ENCODE measurements around the gene MAP3K7.

The MAP3K7 gene

DNA sequence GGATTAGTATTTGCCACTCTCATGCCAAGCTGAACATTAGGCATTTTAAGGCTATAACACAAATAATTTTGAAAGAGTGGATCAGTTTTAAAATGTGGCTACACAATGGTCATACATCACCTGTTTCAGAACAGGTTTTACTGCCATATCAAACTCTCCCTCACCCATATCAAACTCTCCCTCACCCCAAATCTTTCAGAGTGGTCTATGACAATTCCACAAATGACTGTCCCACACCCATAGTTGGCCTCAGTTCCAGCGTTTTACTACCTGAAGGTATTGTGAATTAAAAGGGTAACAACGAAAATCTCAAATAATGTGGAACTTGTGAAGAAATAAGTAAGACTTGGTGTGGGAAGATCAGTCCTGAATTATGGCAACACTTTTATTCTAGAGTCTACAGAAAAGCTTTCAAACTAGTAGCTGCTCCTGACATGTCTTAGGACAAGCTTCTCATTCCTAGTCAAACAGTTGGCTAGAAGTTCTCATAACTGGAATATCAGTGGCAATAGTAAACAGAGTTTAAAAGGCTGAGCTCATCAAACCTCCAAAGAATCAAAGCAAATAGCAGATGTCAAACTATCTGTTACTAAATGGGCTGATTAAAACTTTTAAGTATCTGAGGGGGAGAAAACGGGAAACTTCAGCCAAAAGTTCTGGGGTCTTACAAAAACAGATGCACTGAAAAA lies 52.4 kb downstream of the MAP3K7 start:
- no peak for DNase-seq (ENCODE audit: low spot score)
- no peak overlapping the region for H3K27ac ChIP-seq (ENCODE audit: poor library complexity, severe bottlenecking)
- H3K36me3 ChIP-seq (ENCODE audit: low read depth): peaks cover 59% of the 10 kb centered on the region
- H3K4me1 ChIP-seq (ENCODE audit: insufficient read depth, poor library complexity, severe bottlenecking): no peaks in the 10 kb centered on the region
- no peak overlapping the region for H3K4me3 ChIP-seq (ENCODE audit: severe bottlenecking)
- H3K27me3 ChIP-seq (ENCODE audit: insufficient read depth, poor library complexity, severe bottlenecking): no peaks in the 10 kb centered on the region
- no peak for ATAC-seq (ENCODE audit: low read depth)
- TF ChIP-seq CTCF (IDR thresholded peaks at IDR 0.05; ENCODE audit: poor library complexity, severe bottlenecking): no peak
- no peaks in the 10 kb centered on the region for H3K9me3 ChIP-seq (ENCODE audit: severe bottlenecking)

DNA sequence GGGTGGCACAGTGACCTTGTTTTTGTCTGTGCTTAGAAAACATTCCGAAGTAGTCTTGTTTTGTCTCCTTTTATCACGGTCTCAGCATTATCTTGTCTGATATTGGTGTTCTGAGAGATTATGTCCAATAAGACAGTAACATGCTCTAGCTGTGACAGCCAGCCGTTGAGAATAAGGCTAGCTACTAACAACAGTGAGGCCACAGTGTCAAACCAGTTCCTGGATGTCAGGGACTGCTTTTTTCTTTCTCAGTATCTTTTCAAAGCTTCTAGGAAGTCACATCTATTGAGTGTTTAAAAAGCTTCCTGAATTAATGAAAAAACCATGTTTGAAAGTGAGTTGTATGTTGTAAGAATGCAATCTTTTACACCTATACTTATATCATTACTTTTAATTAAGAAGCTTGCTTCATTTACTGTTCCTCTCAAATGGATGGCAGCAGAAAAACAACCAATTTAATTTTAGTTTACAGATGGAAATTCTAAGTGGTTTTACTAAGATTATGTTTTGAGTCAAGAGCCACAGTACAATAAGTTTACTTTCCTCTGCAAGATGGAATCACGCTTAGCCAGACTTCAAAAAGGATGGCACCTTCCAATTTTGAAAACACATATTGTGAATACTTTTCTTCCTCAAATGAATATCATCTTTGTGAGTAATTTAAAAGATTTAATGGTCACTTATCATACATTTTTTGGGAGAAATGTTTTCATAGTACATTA lies 53.1 kb downstream of the MAP3K7 start:
- TF ChIP-seq CTCF (IDR thresholded peaks at IDR 0.05; ENCODE audit: poor library complexity, severe bottlenecking): no peak
- ATAC-seq (ENCODE audit: low read depth) (no peak), DNase-seq (ENCODE audit: low spot score) (no peak)
- H3K4me3 ChIP-seq (ENCODE audit: severe bottlenecking): no peak overlapping the region
- H3K27ac ChIP-seq (ENCODE audit: poor library complexity, severe bottlenecking): no peak overlapping the region
- H3K36me3 ChIP-seq (ENCODE audit: low read depth): peaks cover 54% of the 10 kb centered on the region
- no peaks in the 10 kb centered on the region for H3K9me3 ChIP-seq (ENCODE audit: severe bottlenecking)
- no peaks in the 10 kb centered on the region for H3K4me1 ChIP-seq (ENCODE audit: insufficient read depth, poor library complexity, severe bottlenecking)
- no peaks in the 10 kb centered on the region for H3K27me3 ChIP-seq (ENCODE audit: insufficient read depth, poor library complexity, severe bottlenecking)

DNA sequence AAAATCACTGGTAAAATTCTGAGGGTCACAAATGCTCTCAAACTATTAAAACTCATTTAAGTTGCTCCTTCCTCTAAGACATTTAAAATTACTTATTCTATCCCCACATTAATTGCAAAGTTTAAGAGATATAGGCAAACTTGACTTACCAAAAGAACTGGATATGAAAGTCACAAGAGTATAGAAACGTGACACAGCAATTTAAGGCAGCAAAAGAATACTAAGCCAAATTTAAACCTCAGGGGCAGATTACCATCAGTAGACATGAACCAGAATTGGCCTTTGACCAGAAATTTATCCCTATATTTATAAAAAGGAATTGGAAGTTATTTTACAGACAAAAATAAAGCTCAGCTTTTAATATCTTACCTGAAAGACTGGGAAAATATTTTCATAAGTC lies 56.0 kb downstream of the MAP3K7 start:
- DNase-seq (ENCODE audit: low spot score): no peak
- H3K9me3 ChIP-seq (ENCODE audit: severe bottlenecking): no peaks in the 10 kb centered on the region
- TF ChIP-seq CTCF (IDR thresholded peaks at IDR 0.05; ENCODE audit: poor library complexity, severe bottlenecking): no peak
- no peak overlapping the region for H3K27ac ChIP-seq (ENCODE audit: poor library complexity, severe bottlenecking)
- ATAC-seq (ENCODE audit: low read depth): no peak
- H3K4me1 ChIP-seq (ENCODE audit: insufficient read depth, poor library complexity, severe bottlenecking): no peaks in the 10 kb centered on the region
- H3K36me3 ChIP-seq (ENCODE audit: low read depth): peaks cover 47% of the 10 kb centered on the region
- H3K27me3 ChIP-seq (ENCODE audit: insufficient read depth, poor library complexity, severe bottlenecking): no peaks in the 10 kb centered on the region
- H3K4me3 ChIP-seq (ENCODE audit: severe bottlenecking): no peak overlapping the region

- Histone ChIP-seq H3K9me3 (ENCODE audit: severe bottlenecking) (no peaks in the 10 kb centered on the region), H3K27ac (ENCODE audit: poor library complexity, severe bottlenecking) (no peak overlapping the region), H3K36me3 (ENCODE audit: low read depth) (peaks cover 56% of the 10 kb centered on the region), H3K4me1 (ENCODE audit: insufficient read depth, poor library complexity, severe bottlenecking) (no peaks in the 10 kb centered on the region), H3K27me3 (ENCODE audit: insufficient read depth, poor library complexity, severe bottlenecking) (no peaks in the 10 kb centered on the region), H3K4me3 (ENCODE audit: severe bottlenecking) (no peak overlapping the region)
- TF ChIP-seq CTCF (IDR thresholded peaks at IDR 0.05; ENCODE audit: poor library complexity, severe bottlenecking): no peak
- ATAC-seq (ENCODE audit: low read depth) (no peak), DNase-seq (ENCODE audit: low spot score) (no peak)
Measured at GRCh38 chr6:90525421-90525820, 61.5 kb downstream of the MAP3K7 start.

DNA sequence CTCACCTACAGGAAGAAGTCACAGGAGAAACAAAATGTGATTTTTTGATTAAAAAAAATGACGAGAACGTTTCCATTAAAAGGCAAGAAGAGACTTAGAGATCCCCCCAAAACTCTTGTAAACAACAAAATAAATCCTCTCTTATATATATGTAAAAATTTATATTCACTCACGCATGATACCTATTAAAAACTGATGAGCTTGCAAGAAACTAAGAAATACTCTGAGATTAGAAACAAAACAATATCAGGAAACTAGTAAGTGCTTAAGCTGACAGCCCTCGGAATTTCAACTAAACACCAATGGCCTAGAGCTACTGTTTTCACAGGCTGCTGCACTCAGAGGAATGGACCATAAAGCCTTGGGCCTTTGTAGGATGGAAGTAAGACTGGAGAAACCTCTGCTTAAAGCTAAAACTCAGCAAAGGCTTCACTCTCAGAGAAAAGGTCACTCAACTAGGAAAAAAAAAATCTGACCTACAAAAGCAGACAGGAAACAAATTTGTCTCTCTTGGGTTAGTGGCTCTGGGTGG lies 63.0 kb downstream of the MAP3K7 start:
- Histone ChIP-seq H3K4me1 (ENCODE audit: insufficient read depth, poor library complexity, severe bottlenecking) (no peaks in the 10 kb centered on the region), H3K9me3 (ENCODE audit: severe bottlenecking) (no peaks in the 10 kb centered on the region), H3K36me3 (ENCODE audit: low read depth) (peaks cover 59% of the 10 kb centered on the region), H3K4me3 (ENCODE audit: severe bottlenecking) (no peak overlapping the region), H3K27ac (ENCODE audit: poor library complexity, severe bottlenecking) (no peak overlapping the region), H3K27me3 (ENCODE audit: insufficient read depth, poor library complexity, severe bottlenecking) (no peaks in the 10 kb centered on the region)
- ATAC-seq (ENCODE audit: low read depth) (no peak), DNase-seq (ENCODE audit: low spot score) (no peak)
- TF ChIP-seq CTCF (IDR thresholded peaks at IDR 0.05; ENCODE audit: poor library complexity, severe bottlenecking): no peak

All from RWPE2 (cell line).